Esophagus muscularis mucosa (tissue), 4 donors: ENCODE measurements around the gene PIGR. TPM values are rescaled to one million over a fixed set of nuclear protein-coding genes. Genes with fewer than 3 reads are reported as not detected.

Source experiments
- DNase-seq: peaks from one replicate; pipeline ENCODE4 v3.0.0-alpha.2; 2017; ENCODE audit errors: extremely low spot score
- H3K27ac ChIP-seq, 4 donors: fragments of 200-600 bp; sonication (generic); replicated peaks in 1 of 4; 1 replicate in 3 of 4; 2 replicates in 1 of 4; pipeline ENCODE4 v1.5.1; 2016 to 2019; ENCODE audit warnings: mild to moderate bottlenecking in 1 of 4
- H3K27me3 ChIP-seq, 4 donors: fragments of 200-600 bp; sonication (generic); one replicate each; pipeline versions ENCODE4 v1.5.1 to v1.6.0; 2016 to 2019
- H3K36me3 ChIP-seq, 4 donors: fragments of 200-600 bp; sonication (generic); one replicate each; pipeline ENCODE4 v1.5.1; 2016 to 2019
- H3K4me1 ChIP-seq, 4 donors: fragments of 200-600 bp; sonication (generic); one replicate each; pipeline ENCODE4 v1.5.1; 2016 to 2019
- H3K4me3 ChIP-seq, 4 donors: fragments of 200-600 bp; sonication (generic); 1 replicate in 2 of 4; 2 replicates in 2 of 4; pipeline ENCODE4 v1.5.1; 2016 to 2019; ENCODE audit warnings: mild to moderate bottlenecking in 4 of 4, moderate library complexity in 1 of 4
- H3K9me3 ChIP-seq, 4 donors: fragments of 200-600 bp; sonication (generic); 1 replicate in 3 of 4; 2 replicates in 1 of 4; pipeline ENCODE4 v1.5.1; 2016 to 2019
- EP300 ChIP-seq: sonication (generic); formaldehyde crosslinking; IDR thresholded peaks from one replicate; pipeline ENCODE4 v1.6.1; 2017; ENCODE audit warnings: antibody characterized with exemption
- POLR2A ChIP-seq: fragments of 450-650 bp; IDR thresholded peaks from one replicate; pipeline ENCODE4 v1.6.1; 2017; ENCODE audit warnings: antibody characterized with exemption, moderate library complexity, mild to moderate bottlenecking, low read depth
- POLR2AphosphoS5 ChIP-seq, 2 donors: sonication (generic); formaldehyde crosslinking; IDR thresholded peaks; one replicate each; pipeline ENCODE4 v1.6.1; 2017; ENCODE audit warnings: antibody characterized with exemption in 2 of 2
- WGBS: methylation state at CpG from one replicate; pipeline ENCODE4 v1.1.5; 2018; 5-methylcytosine and 5-hydroxymethylcytosine counted together
- intact Hi-C: fragments of 100-400 bp; cut with DNase I; formaldehyde crosslinking; loops from one replicate; pipeline ENCODE4 v1.15.1; 2023
- total RNA-seq, 4 donors: library from RNA; depleted of rRNA; stranded (reverse); fragments of >200 nt; gene quantifications; one replicate each; pipeline versions ENCODE4 v1.1.0 to v1.2.1, GENCODE V29; 2016
- TF ChIP-seq, protein P1 (sequence below), 3 experiments: fragments of 200-600 bp in 2 of 3; fragments of 450-650 bp in 1 of 3; sonication (generic) in 2 of 3; IDR thresholded peaks; one replicate each; pipeline ENCODE4 v1.5.1; 2017 to 2019; ENCODE audit warnings: antibody characterized with exemption in 3 of 3, mild to moderate bottlenecking in 2 of 3, moderate library complexity in 1 of 3

PIGR gene
- total RNA-seq, 4 donors from 2014 or later = 0.42 to 4.2 (median 1.1) TPM; not detected in 1

DNA sequence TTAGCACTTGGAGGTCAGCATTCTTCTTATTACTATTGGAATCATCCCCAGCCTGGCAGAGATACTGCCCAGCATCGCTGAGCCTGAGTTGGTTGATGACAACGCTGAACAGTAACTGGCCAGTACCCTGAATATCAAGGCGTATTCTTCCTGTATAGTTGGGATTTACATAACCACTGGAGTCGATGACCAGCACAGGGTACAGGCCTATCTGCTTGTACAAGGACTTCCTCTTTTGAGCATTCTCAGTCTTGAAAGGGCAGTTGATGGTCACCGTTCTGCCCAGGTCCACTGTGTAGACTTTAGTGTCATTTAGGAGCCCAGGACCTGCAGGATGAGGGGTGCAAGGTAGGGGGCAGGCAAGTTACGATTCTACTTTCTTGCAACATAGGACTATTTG, 8.8 kb downstream of the PIGR start:
- 84% methylated on average over 6 of the region's 6 CpGs for WGBS
- TF ChIP-seq POLR2AphosphoS5 (IDR thresholded peaks at IDR 0.05) = no peak
- TF ChIP-seq, protein P1, sequence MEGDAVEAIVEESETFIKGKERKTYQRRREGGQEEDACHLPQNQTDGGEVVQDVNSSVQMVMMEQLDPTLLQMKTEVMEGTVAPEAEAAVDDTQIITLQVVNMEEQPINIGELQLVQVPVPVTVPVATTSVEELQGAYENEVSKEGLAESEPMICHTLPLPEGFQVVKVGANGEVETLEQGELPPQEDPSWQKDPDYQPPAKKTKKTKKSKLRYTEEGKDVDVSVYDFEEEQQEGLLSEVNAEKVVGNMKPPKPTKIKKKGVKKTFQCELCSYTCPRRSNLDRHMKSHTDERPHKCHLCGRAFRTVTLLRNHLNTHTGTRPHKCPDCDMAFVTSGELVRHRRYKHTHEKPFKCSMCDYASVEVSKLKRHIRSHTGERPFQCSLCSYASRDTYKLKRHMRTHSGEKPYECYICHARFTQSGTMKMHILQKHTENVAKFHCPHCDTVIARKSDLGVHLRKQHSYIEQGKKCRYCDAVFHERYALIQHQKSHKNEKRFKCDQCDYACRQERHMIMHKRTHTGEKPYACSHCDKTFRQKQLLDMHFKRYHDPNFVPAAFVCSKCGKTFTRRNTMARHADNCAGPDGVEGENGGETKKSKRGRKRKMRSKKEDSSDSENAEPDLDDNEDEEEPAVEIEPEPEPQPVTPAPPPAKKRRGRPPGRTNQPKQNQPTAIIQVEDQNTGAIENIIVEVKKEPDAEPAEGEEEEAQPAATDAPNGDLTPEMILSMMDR (IDR thresholded peaks at IDR 0.05) = no peak
- TF ChIP-seq POLR2A = no peak
- TF ChIP-seq EP300 = no peak
- H3K27ac ChIP-seq = no peak overlapping the region
- no peaks in the 10 kb centered on the region for H3K27me3 ChIP-seq
- no peak for DNase-seq
- H3K9me3 ChIP-seq = no peaks in the 10 kb centered on the region
- intact Hi-C loops = no loop called here
- no peak overlapping the region for H3K4me3 ChIP-seq
- H3K36me3 ChIP-seq = no peaks in the 10 kb centered on the region
- H3K4me1 ChIP-seq = no peaks in the 10 kb centered on the region

DNA sequence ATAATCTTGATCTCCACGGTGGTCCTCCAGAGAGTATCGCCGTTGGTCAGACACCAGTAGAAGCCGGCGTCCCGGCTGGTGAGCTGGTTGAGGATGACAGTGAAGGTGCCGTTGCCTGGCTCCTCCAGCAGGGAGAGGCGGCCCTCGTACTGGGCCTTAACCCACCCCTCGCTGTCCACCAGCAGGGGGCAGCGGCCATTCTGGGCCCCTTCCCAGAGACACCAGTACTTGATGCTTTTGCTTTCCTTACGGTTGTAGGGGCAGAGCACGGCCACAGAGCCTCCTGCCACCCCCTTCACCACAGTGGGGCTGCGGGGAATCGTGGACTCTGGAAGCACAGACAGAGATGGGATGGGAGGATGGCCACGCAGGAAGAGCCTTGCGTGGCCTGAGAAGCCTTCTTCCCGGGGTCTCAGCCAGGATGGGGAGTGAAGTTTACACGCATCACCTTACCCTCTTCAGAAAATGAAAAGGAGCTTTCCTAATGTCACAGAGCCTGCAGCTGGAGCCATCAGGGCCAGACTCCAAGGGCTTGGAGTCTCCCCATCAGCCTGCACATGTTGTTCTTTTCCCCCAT, 10.7 kb downstream of the PIGR start:
- Histone ChIP-seq H3K27ac (no peak overlapping the region), H3K4me1 (no peaks in the 10 kb centered on the region), H3K27me3 (no peaks in the 10 kb centered on the region), H3K36me3 (no peaks in the 10 kb centered on the region), H3K4me3 (no peak overlapping the region), H3K9me3 (no peaks in the 10 kb centered on the region)
- WGBS = 69% methylated on average over 19 of the region's 19 CpGs
- TF ChIP-seq, protein P1 (IDR thresholded peaks at IDR 0.05) = peak in 2 of 3 experiments; percentile 22 to 36
- TF ChIP-seq POLR2A = no peak
- TF ChIP-seq EP300 = no peak
- no peak for TF ChIP-seq POLR2AphosphoS5 (IDR thresholded peaks at IDR 0.05)
- DNase-seq = no peak
- intact Hi-C loops = no loop called here

DNA sequence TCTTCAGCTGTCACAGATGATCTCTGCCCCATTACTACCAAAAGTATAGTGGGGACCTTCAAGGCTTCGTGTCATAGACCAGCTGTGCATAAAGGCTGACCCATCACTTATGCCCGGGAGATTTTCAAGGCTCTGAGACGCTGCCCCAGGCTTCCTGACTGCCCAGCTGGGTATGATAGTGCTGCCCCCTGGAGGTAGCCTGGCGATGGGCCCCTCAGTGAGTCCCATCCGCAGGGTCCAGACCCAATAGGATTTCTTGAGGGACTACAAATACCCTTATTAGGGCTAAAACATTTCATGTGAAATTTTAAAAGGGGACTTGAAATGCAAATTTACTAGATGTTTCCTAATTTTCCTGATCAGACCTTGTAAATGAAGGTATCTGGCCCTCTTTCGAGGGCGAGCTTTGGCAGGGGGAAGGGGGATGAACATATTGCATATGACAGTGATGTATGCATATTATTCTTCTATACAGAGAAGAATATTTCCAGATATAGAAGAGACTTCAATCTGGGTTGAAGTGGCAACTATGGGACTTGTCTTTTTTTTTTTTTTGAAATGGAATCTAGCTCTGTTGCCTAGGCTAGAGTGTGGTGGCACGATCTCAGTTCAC, 12.8 kb downstream of the PIGR start:
- Histone ChIP-seq H3K9me3 (no peaks in the 10 kb centered on the region), H3K4me3 (no peak overlapping the region), H3K4me1 (no peaks in the 10 kb centered on the region), H3K27ac (no peak overlapping the region), H3K27me3 (no peaks in the 10 kb centered on the region), H3K36me3 (no peaks in the 10 kb centered on the region)
- intact Hi-C loops = no loop called here
- 72% methylated on average over 5 of the region's 8 CpGs for WGBS
- no peak for DNase-seq
- TF ChIP-seq EP300 (no peak), POLR2A (no peak), POLR2AphosphoS5 (IDR thresholded peaks at IDR 0.05) (no peak)
- TF ChIP-seq, protein P1 (IDR thresholded peaks at IDR 0.05) = peak in 2 of 3 experiments; percentile 13 to 39

DNA sequence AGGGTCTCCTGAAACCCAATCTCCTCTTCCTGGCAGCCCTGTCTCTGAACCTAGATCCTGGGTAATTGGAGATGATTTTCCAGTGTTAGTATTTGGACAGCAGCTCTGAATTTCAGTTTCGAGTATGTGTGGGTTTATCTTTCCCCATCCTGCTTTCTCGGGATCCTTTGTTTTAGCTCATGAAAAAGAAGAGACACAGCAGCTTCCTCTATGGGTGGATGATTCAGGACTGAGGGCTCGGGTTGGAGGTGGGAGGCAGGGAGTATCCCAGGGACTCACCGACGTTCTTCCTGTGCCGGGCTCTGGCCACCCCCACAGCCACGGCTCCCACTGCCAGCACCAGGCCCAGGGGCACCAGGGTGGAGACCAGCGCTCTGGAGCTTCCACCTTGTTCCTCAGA, 14.1 kb downstream of the PIGR start:
- no peaks in the 10 kb centered on the region for H3K9me3 ChIP-seq
- H3K27ac ChIP-seq = no peak overlapping the region
- no peaks in the 10 kb centered on the region for H3K4me1 ChIP-seq
- WGBS = 76% methylated on average over 5 of the region's 8 CpGs
- intact Hi-C loops = no loop called here
- TF ChIP-seq EP300 = no peak
- TF ChIP-seq POLR2A = no peak
- TF ChIP-seq POLR2AphosphoS5 (IDR thresholded peaks at IDR 0.05) = no peak
- TF ChIP-seq, protein P1 (IDR thresholded peaks at IDR 0.05) = no peak
- no peak for DNase-seq
- no peaks in the 10 kb centered on the region for H3K36me3 ChIP-seq
- no peaks in the 10 kb centered on the region for H3K27me3 ChIP-seq
- H3K4me3 ChIP-seq = no peak overlapping the region
